ENCODE data around the gene PTK7.

- TF ChIP-seq CTCF (conservative IDR thresholded peaks at IDR 0.05; ENCODE audit: low read length): no peak
- no peak for TF ChIP-seq EZH2phosphoT487 (IDR thresholded peaks at IDR 0.05; ENCODE audit: borderline replicate concordance, low read depth, low read length)
These were observed 17.5 kb downstream of the PTK7 start for GRCh38 chr6:43093436-43094289.

Data from OCI-LY7 (cell line).